Left hindlimb (tissue), 1 donor: Measurements from ENCODE around the gene RPUSD1.

Experiments used
- DNase-seq: peaks from one replicate; pipeline ENCODE4 v3.0.0-alpha.2; 2018

Gene RPUSD1

DNA sequence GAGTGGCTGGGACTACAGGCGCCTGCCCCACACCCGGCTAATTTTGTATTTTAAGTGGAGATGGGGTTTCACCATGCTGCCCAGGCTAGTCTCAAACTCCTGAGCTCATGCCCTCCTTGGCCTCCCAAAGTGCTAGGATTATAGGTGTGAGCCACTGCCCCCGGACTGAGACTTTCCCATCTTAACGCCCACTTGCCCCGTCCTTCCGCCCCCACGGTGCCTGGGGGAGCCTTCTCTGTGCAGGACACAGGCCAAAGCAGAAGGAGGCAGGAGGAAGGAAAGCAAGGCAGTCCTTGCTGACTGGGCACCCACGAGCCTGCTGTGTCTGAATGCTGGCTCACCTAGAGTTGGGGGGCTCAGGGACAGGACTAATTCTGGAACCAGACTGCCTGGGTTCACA, 30.0 kb upstream of the RPUSD1 start:
- no peak for DNase-seq

DNA sequence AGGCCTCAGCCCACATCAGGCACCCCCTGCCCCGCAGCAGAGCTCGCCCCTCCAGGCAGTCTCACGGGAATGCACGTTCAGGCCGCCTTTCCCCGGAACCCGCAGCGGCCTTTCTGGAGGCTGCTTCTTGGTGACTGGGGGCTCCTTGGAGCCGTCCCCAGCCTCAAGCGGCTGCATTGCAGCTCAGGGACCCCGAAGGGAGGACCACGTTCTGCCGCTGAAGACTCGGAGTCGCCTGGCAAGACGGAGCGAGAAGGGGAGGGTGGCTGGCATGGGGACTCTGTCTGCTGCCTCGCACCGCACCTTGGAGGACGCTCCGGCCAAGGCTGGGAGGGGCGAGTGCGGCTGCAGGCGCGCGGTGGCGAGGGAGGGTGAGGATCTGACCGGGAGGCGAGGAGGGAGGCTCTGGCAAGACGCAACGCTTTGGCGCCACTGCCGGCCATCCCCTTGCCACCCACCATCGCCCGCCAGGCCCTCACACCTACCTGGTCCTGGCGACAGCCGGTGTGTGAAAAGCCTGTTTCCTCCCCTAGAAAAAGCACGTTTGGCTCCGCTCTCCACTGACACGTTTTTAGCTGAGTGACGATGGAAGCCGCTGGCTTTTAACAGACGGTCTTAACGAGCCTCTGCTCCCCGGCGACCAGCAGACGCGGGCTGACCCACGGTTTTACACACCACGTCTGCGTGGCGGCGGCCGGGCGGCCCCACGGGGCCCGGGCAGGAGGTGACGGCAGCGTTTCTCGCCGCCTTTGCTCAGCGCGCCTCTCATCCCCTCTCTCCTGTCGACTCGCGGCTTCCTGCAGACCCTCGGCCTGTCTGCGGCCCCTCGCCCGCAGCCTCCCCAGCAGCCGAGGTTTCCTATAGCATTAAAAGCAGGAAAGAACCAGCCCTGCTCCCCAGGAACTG, 29.1 kb upstream of the RPUSD1 start:
- no peak for DNase-seq

GRCh38 chr16:815861-816260, 27.7 kb upstream of the RPUSD1 start:
- no peak for DNase-seq

DNA sequence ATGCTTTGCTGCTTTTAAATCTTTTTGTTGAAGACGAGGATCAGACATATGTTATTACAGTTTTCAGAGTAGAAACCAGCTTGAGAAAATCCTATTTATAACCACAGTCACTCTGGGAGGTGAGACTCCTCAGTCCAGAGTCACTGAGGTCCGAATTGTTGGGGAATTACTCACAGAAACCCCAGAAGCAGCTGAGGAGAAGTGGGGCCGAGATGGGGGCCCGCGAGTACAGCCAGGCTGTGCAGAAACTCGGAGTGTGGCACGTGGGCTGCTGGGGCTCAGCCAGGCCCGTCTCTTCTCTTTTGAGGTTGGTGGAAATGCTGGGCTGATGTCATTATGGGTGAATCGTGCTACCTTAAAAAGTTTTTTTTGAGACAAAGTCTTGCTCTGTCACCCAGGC, 26.8 kb upstream of the RPUSD1 start:
- no peak for DNase-seq

- no peak for DNase-seq
Observed at GRCh38 chr16:813916-814412, 25.8 kb upstream of the RPUSD1 start.

GRCh38 chr16:813204-813915, 25.2 kb upstream of the RPUSD1 start:
- no peak for DNase-seq

DNA sequence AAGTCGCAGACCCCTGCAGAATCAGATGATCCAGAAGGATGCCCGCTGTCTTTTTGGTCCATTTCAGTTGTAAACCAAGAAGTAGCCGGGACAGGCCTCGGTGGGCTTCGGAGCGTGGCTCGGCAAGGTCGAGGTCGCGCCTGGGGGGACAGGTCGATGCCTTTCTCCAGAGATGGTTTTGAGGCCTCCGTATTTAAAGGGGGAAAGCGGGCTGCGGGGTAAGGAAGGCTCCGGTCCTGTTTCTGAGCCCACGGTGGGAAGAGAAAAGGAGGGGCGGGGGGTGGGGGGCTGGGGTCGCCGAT, 19.9 kb upstream of the RPUSD1 start:
- DNase-seq = no peak

DNA sequence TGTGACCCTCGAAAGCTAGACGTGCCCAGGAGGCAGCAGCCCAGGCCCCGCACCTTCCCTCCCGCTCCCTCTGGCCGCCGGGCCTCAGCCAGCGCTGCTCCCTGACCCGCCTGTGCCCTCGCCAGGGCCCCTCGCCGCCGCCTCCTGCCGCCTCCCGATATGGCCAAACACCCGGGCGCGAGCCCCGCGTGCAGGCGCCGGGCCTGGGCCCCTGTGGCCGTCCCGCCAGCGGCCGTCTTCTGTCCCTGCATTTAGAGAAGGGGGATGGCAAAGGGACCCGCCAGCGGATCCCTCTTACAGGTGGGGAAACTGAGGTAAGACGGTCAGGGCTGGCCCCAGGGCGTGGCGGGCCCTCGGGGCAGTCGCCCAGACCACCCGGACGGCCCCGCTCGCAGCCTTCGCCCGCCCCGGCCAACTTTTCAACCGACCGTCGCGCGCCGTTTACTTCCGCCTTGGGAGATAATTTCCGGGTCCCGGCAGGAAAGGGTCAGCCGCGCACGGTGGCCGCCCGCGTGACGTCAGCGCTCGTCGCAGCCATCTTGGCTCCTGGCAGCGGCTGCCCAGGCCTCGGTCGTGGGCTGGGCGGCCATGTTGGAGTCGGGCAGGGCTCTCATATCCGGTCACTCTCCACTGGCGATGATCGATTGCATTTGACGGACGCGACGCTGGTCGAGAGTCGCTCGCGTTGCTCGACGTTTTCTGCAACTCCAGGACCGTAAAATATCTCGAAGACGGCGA, 19.3 kb upstream of the RPUSD1 start:
- DNase-seq = peak; percentile 94

GRCh38 chr16:805474-805873, 17.3 kb upstream of the RPUSD1 start:
- DNase-seq = no peak

DNA sequence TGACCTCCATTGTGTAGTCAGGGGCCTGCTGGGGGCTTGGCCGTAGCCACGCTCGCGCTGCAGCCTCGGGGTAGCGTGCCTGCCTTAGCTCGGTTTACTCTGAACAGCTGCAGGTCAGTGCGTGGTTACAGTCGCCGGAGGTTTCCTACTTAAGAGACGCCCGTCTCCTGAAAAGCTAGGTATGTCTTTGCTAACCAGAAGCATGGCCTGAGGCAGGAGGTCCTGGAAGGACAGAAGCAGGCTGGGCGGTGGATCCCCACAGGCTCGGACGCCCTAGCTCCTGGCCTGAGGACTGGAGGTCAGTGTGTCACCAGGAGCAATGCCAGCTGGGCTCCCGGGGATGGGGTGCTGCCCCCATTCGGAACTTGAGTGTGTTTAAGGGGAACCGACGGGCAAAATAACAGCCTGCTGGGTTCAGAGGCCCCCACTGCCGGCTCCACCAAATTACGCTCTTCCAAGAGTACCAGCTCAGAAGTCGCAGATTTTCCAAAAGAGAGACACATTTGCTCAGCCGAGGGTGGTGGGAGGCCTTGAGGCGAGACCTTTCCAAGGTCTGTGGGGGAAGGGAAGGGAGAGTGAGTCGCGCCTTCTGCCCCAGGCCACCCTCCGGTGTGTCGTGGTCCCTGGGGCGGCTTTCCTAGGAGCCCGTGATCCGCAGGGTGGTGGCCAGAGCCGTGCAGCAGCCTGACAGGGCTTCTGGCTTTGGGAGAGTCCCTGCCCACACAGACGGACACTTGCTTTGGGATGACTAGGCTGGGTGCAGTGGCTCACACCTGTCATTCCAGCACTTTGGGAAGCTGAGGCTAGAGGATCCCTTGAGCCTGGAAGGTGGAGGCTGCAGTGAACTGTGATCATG, 16.2 kb upstream of the RPUSD1 start:
- DNase-seq = no peak

GRCh38 chr16:803754-804080, 15.5 kb upstream of the RPUSD1 start:
- no peak for DNase-seq

- no peak for DNase-seq
Observed at GRCh38 chr16:802914-803753, 15.0 kb upstream of the RPUSD1 start.

- no peak for DNase-seq
Observed at GRCh38 chr16:802461-802860, 14.3 kb upstream of the RPUSD1 start.

GRCh38 chr16:801584-802363, 13.6 kb upstream of the RPUSD1 start:
- DNase-seq = no peak

DNA sequence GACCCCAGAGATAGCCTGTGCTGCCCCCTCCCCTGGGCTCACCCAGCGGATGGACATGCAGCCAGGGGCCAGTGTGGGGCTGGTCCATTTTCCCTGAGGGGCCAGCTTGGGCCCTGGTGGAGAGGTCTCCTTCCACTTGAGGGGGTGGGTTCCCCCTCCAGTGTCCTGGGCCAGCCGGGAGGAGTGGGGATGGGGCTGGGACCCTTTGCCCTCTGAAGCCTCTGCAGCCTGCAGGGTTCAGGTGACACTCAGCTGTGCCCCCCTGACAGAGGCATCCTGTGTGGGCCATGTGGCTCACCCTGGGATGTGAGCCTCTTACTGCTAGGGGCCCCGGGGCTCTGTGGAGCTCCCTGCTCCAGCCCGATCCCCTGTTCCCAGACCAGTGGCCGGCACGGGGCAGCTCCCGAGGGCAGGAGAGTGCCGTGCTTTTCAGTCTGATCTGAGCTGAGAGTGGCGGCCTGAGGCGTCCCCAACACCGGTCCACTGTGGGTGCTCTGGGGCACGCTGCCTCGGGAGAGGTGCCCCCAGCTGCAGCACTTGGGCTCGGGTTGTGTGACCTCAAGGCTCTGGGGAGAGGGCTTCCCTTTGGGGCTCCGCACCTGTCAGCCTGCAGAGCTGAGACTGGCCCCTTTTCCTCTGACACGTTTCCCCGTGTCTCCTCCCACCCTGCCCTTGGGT, 12.8 kb upstream of the RPUSD1 start:
- DNase-seq = no peak

DNA sequence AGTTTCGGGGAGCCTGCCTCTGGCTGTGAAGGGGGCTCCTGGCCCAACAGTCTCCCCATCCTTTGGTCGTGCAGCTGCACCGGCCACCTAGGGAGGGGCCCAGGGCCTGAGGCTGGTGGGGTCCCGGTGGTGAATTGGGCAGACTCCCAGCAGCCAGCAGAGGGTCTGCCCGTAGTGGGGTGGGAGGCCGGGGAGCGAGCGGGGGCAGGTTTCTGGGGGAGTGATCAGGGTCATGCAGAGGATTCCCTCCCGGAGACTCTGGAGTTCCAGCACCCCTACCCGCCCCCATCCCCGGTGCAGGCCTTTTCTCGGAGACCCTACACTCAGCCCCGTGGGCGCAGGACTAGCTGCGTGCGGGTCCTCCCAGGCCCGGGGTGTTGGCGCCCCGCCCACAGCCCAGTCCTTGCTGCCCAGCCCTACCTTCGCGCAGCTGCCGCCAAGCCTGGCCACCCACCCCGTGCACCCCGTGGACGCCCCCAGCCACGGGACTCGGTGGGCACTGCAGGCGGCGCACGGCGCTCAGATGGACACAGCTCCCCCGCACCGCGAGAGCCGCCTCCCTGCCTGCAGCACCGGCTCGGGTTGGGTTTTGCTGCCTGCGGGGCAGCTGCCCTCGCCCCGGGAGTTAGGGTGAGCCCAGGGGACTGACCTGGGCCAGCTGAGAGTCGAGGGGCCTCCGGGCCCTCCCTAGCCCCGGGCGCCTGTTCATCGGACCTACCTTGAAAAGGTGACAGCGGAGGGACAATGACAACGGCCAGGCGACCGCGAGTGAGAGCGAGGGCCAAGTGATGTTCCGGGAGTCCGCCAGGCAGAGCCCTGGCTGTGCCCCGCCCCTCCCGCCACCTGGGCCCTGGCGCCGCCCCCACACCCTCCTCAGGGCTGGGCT, 12.0 kb upstream of the RPUSD1 start, which contains the start of gene GNG13:
GNG13 (minus strand) TSS at position 787 of the 886 bp plus-strand sequence. CDS start 1,657 bp downstream, outside the sequence.
- no peak for DNase-seq

DNA sequence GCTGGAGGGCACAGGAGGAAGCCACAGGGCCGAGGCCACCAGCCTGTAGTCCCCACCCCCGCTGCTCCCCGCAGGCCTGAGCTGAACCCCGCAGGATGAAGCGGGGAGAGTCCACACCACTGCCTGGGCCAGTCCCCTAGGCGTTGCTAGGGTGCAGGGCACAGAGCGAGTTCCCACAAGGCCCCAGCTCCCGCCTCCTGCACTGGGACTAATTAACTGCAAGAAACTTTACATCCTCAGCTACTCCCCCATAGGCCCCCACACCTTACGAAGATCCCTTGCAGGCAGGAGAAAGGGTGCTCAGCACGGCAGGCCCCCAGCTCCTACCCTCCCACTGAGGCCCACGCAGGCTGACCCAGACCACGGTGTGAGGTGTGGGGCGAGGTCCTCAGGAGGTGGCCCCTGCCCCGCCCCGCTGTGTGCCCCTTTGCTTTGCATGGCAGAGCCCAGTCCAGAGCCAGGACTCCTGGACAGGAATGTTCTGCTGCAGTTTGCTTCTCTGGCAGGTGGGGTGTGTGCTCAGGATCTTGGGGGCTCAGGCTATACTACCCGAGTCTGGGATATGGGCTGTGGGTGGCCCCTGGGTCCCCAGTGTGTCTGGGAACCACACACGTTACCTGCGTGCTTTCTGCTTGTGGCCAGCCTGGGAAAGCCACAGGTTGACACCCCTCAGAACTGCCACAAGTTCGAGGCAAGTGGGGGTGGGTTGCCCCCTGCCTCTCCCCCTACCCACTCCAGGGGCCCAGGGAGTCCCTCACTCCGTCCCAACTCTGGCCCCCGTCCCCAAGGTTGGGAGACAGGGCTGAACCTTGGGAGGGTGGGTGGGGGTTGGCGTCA, 11.1 kb upstream of the RPUSD1 start:
- no peak for DNase-seq

GRCh38 chr16:798666-799065, 10.5 kb upstream of the RPUSD1 start:
- no peak for DNase-seq
